ENCODE measurements around the gene LRRC2.
A peak's percentile ranks its signal among the peaks of the same experiment; 100 is the strongest.

The LRRC2 gene

GRCh38 chr3:46585799-46586693 lies 19.9 kb upstream of the LRRC2 start:
- no peak for TF ChIP-seq CTCF (conservative IDR thresholded peaks at IDR 0.05; ENCODE audit: low read length)
- TF ChIP-seq EZH2phosphoT487 (IDR thresholded peaks at IDR 0.05; ENCODE audit: borderline replicate concordance), result no peak
- H3K9ac ChIP-seq (ENCODE audit: low read depth, low read length, poor library complexity, severe bottlenecking), result no peak overlapping the region
- H3K36me3 ChIP-seq (ENCODE audit: insufficient read depth, low read length), result no peaks in the 10 kb centered on the region
- no peak overlapping the region for H3K4me3 ChIP-seq (ENCODE audit: low read length, poor library complexity, severe bottlenecking)
- H4K20me1 ChIP-seq (ENCODE audit: insufficient read depth, low read length, poor library complexity, severe bottlenecking), result no peaks in the 10 kb centered on the region
- H2AFZ ChIP-seq (ENCODE audit: low read length), result no peak overlapping the region
- no peaks in the 10 kb centered on the region for H3K79me2 ChIP-seq (ENCODE audit: insufficient read depth, low read length)
- no peaks in the 10 kb centered on the region for H3K27me3 ChIP-seq (ENCODE audit: insufficient read depth, low read length, poor library complexity, severe bottlenecking)
- peaks cover 4% of the 10 kb centered on the region for H3K4me1 ChIP-seq (ENCODE audit: insufficient read depth, low read length, poor library complexity, severe bottlenecking)
- no peaks in the 10 kb centered on the region for H3K9me2 ChIP-seq (replicated peaks; ENCODE audit: low read depth, low read length)
- H3K4me2 ChIP-seq (ENCODE audit: low read depth, low read length, poor library complexity, severe bottlenecking), result no peak overlapping the region
- no peaks in the 10 kb centered on the region for H3K9me3 ChIP-seq (ENCODE audit: insufficient read depth, low read depth, low read length)
- H3F3A ChIP-seq (ENCODE audit: low read depth), result no peaks in the 10 kb centered on the region

GRCh38 chr3:46584598-46585467 lies 18.7 kb upstream of the LRRC2 start:
- Histone ChIP-seq H3K9ac (ENCODE audit: low read depth, low read length, poor library complexity, severe bottlenecking) (no peak overlapping the region), H3K36me3 (ENCODE audit: insufficient read depth, low read length) (no peaks in the 10 kb centered on the region)

GRCh38 chr3:46580675-46581074 lies 14.6 kb upstream of the LRRC2 start:
- no peak overlapping the region for H3K4me2 ChIP-seq (ENCODE audit: low read depth, low read length, poor library complexity, severe bottlenecking)
- H3K4me1 ChIP-seq (ENCODE audit: insufficient read depth, low read length, poor library complexity, severe bottlenecking), result no peaks in the 10 kb centered on the region
- H3K79me2 ChIP-seq (ENCODE audit: insufficient read depth, low read length), result no peaks in the 10 kb centered on the region
- H3K4me3 ChIP-seq (ENCODE audit: low read length, poor library complexity, severe bottlenecking), result no peak overlapping the region
- H3F3A ChIP-seq (ENCODE audit: low read depth), result no peaks in the 10 kb centered on the region
- TF ChIP-seq CTCF (conservative IDR thresholded peaks at IDR 0.05; ENCODE audit: low read length) (no peak), EZH2phosphoT487 (IDR thresholded peaks at IDR 0.05; ENCODE audit: borderline replicate concordance) (no peak)
- H3K9ac ChIP-seq (ENCODE audit: low read depth, low read length, poor library complexity, severe bottlenecking), result no peak overlapping the region
- no peaks in the 10 kb centered on the region for H3K9me2 ChIP-seq (replicated peaks; ENCODE audit: low read depth, low read length)
- H3K27me3 ChIP-seq (ENCODE audit: insufficient read depth, low read length, poor library complexity, severe bottlenecking), result no peaks in the 10 kb centered on the region
- H3K36me3 ChIP-seq (ENCODE audit: insufficient read depth, low read length), result no peaks in the 10 kb centered on the region
- no peaks in the 10 kb centered on the region for H3K9me3 ChIP-seq (ENCODE audit: insufficient read depth, low read depth, low read length)
- H2AFZ ChIP-seq (ENCODE audit: low read length), result peak overlapping the region; percentile 43; the same call in 1 of the 2 replicates
- H4K20me1 ChIP-seq (ENCODE audit: insufficient read depth, low read length, poor library complexity, severe bottlenecking), result no peaks in the 10 kb centered on the region

More at GRCh38 chr3:46584598-46585467, 18.7 kb upstream of the LRRC2 start:
- no peak overlapping the region for H3K4me2 ChIP-seq (ENCODE audit: low read depth, low read length, poor library complexity, severe bottlenecking)
- no peaks in the 10 kb centered on the region for H3K79me2 ChIP-seq (ENCODE audit: insufficient read depth, low read length)
- H3K9me3 ChIP-seq (ENCODE audit: insufficient read depth, low read depth, low read length), result no peaks in the 10 kb centered on the region
- no peaks in the 10 kb centered on the region for H3F3A ChIP-seq (ENCODE audit: low read depth)
- H4K20me1 ChIP-seq (ENCODE audit: insufficient read depth, low read length, poor library complexity, severe bottlenecking), result no peaks in the 10 kb centered on the region
- no peak for TF ChIP-seq EZH2phosphoT487 (IDR thresholded peaks at IDR 0.05; ENCODE audit: borderline replicate concordance)
- TF ChIP-seq CTCF (conservative IDR thresholded peaks at IDR 0.05; ENCODE audit: low read length), result no peak
- no peaks in the 10 kb centered on the region for H3K27me3 ChIP-seq (ENCODE audit: insufficient read depth, low read length, poor library complexity, severe bottlenecking)
- H3K9me2 ChIP-seq (replicated peaks; ENCODE audit: low read depth, low read length), result no peaks in the 10 kb centered on the region
- H3K4me3 ChIP-seq (ENCODE audit: low read length, poor library complexity, severe bottlenecking), result no peak overlapping the region
- peaks cover 4% of the 10 kb centered on the region for H3K4me1 ChIP-seq (ENCODE audit: insufficient read depth, low read length, poor library complexity, severe bottlenecking)
- no peak overlapping the region for H2AFZ ChIP-seq (ENCODE audit: low read length)
